Mesothelial cell of epicardium (in vitro differentiated cells): Measurements from ENCODE around the gene PRMT2. TPM values are rescaled to one million over a fixed set of nuclear protein-coding genes. Genes with fewer than 3 reads are reported as not detected.

Experiments
- DNase-seq, 2 experiments: peaks; one replicate each; pipeline ENCODE4 v3.0.0; 2021; ENCODE audit warnings: low spot score in 2 of 2; ENCODE audit not compliant: unreplicated experiment in 2 of 2
- H3K27ac Mint-ChIP-seq: 2 replicates; pipeline ENCODE4 v1.8.0; 2021; ENCODE audit warnings: mixed read lengths
- H3K27me3 Mint-ChIP-seq: 2 replicates; pipeline ENCODE4 v1.8.0; 2021; ENCODE audit warnings: low read depth, mixed read lengths
- H3K36me3 Mint-ChIP-seq: 2 replicates; pipeline ENCODE4 v1.8.0; 2021; ENCODE audit warnings: mixed read lengths
- H3K4me1 Mint-ChIP-seq: 2 replicates; pipeline ENCODE4 v1.8.0; 2021; ENCODE audit warnings: mixed read lengths
- H3K4me3 Mint-ChIP-seq: 2 replicates; pipeline ENCODE4 v1.8.0; 2021; ENCODE audit warnings: mild to moderate bottlenecking, moderate library complexity, mixed read lengths
- H3K9me3 Mint-ChIP-seq: 2 replicates; pipeline ENCODE4 v1.8.0; 2021; ENCODE audit warnings: mixed read lengths
- total RNA-seq: library from RNA; stranded (reverse); gene quantifications from 3 replicates; pipeline ENCODE4 v1.2.1, GENCODE V29; 2021
- TF ChIP-seq, protein P1 (sequence below): fragments of 200-600 bp; sonication (generic); IDR thresholded peaks from one replicate; pipeline ENCODE4 v1.5.0; 2021; ENCODE audit warnings: antibody characterized with exemption; ENCODE audit not compliant: unreplicated experiment

The PRMT2 gene
- total RNA-seq, 1 donor from 2014 or later = 84.4 TPM

DNA sequence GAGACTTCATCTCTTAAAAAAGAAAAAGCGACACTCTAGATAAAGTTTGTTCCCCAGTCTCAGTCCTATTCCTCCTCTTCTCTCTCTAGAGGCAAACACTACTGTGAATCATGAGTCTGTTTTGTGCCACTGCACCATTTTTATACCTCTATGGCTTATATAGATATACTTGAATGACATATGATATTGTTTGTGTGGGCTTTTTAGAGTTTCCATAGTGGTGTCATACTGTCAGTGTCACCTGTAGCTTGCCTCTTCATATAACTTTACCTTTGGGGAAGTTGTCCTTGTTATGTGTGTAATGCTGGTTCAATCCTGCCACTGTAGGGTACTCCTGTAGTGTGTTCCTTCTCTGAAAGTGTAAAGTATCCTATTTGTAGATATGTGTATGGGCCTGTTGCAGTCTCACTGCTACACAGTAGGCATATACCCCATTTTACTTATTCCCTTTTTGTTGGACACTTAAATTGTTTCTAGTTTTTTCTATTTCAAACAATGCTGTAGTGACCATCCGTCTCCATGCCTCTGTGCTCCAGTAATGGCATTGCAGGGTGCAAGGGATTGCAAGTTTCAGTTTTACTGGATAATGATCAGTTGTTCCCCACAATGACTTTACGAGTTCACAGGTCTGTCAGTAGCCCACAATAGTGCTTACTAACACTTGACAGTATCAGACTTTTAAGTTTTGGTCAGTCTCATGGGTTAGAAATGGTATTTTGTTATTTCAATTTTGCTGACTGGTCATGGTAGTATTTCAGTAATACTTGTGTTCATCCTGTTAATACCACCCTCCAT, 2.7 kb downstream of the PRMT2 start:
- TF ChIP-seq, protein P1, sequence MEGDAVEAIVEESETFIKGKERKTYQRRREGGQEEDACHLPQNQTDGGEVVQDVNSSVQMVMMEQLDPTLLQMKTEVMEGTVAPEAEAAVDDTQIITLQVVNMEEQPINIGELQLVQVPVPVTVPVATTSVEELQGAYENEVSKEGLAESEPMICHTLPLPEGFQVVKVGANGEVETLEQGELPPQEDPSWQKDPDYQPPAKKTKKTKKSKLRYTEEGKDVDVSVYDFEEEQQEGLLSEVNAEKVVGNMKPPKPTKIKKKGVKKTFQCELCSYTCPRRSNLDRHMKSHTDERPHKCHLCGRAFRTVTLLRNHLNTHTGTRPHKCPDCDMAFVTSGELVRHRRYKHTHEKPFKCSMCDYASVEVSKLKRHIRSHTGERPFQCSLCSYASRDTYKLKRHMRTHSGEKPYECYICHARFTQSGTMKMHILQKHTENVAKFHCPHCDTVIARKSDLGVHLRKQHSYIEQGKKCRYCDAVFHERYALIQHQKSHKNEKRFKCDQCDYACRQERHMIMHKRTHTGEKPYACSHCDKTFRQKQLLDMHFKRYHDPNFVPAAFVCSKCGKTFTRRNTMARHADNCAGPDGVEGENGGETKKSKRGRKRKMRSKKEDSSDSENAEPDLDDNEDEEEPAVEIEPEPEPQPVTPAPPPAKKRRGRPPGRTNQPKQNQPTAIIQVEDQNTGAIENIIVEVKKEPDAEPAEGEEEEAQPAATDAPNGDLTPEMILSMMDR = no peak
- H3K9me3 Mint-ChIP-seq = no peaks in the 10 kb centered on the region
- no peak for DNase-seq
- no peaks in the 10 kb centered on the region for H3K27me3 Mint-ChIP-seq
- peak overlapping the region; percentile 28 for H3K27ac Mint-ChIP-seq
- H3K4me1 Mint-ChIP-seq = peaks cover 35% of the 10 kb centered on the region
- peaks cover 10% of the 10 kb centered on the region for H3K36me3 Mint-ChIP-seq
- peak overlapping the region; percentile 19 for H3K4me3 Mint-ChIP-seq

- no peaks in the 10 kb centered on the region for H3K27me3 Mint-ChIP-seq
- H3K36me3 Mint-ChIP-seq = peaks cover 17% of the 10 kb centered on the region
- H3K27ac Mint-ChIP-seq = no peak overlapping the region
- peaks cover 30% of the 10 kb centered on the region for H3K4me1 Mint-ChIP-seq
- no peak for DNase-seq
- H3K4me3 Mint-ChIP-seq = no peak overlapping the region
- TF ChIP-seq, protein P1 = no peak
- H3K9me3 Mint-ChIP-seq = no peaks in the 10 kb centered on the region
Measured at GRCh38 chr21:46639489-46640386, 4.3 kb downstream of the PRMT2 start.

- Mint-ChIP-seq H3K36me3 (peaks cover 30% of the 10 kb centered on the region), H3K9me3 (no peaks in the 10 kb centered on the region), H3K27ac (no peak overlapping the region), H3K27me3 (no peaks in the 10 kb centered on the region), H3K4me3 (no peak overlapping the region), H3K4me1 (peaks cover 21% of the 10 kb centered on the region)
- DNase-seq = no peak
- TF ChIP-seq, protein P1 = no peak
Measured at GRCh38 chr21:46641656-46642055, 6.2 kb downstream of the PRMT2 start.

GRCh38 chr21:46643379-46644177, 8.1 kb downstream of the PRMT2 start:
- H3K27ac Mint-ChIP-seq = no peak overlapping the region
- DNase-seq = no peak
- TF ChIP-seq, protein P1 = no peak
- no peak overlapping the region for H3K4me3 Mint-ChIP-seq
- H3K36me3 Mint-ChIP-seq = peaks cover 43% of the 10 kb centered on the region
- H3K27me3 Mint-ChIP-seq = no peaks in the 10 kb centered on the region
- no peaks in the 10 kb centered on the region for H3K9me3 Mint-ChIP-seq
- H3K4me1 Mint-ChIP-seq = peaks cover 7% of the 10 kb centered on the region

DNA sequence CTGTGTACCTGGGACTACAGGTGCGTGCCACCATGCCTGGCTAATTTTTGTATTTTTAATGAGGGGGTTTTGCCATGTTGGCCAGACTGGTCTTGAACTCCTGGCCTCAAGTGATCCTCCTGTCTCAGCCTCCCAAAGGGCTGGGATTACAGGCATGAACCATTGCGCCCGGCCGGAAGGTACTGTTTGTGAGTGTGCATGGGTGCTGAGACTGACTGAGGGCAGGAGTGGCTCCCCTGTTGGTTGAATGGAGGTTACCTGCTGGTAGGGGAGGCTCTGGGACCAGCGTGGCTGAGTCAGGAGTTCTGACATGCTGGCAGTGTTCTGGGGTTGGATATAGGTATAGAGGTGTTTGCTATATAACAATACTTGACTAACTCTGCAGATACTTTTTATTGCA, 10.4 kb downstream of the PRMT2 start:
- TF ChIP-seq, protein P1 = no peak
- Mint-ChIP-seq H3K4me1 (no peaks in the 10 kb centered on the region), H3K27me3 (no peaks in the 10 kb centered on the region), H3K36me3 (peaks cover 59% of the 10 kb centered on the region), H3K27ac (no peak overlapping the region), H3K9me3 (no peaks in the 10 kb centered on the region), H3K4me3 (no peak overlapping the region)
- no peak for DNase-seq
